Breast epithelium (tissue), 4 donors: Measurements from ENCODE around the gene GTF3A. TPM values are rescaled to one million over a fixed set of nuclear protein-coding genes. Genes with fewer than 3 reads are reported as not detected.

Experiments
- DNase-seq, 2 donors: peaks; one replicate each; pipeline ENCODE4 v3.0.0-alpha.2; 2019; ENCODE audit warnings: low spot score in 2 of 2
- H3K27ac ChIP-seq, 2 donors: fragments of 200-600 bp; sonication (generic) in 1 of 2; one replicate each; pipeline ENCODE4 v1.5.1; 2016 to 2019; ENCODE audit warnings: mild to moderate bottlenecking in 1 of 2
- H3K27me3 ChIP-seq, 2 donors: fragments of 200-600 bp; sonication (generic) in 1 of 2; one replicate each; pipeline versions ENCODE4 v1.5.1 to v1.6.0; 2017 to 2019; ENCODE audit warnings: control low read depth in 1 of 2, mild to moderate bottlenecking in 1 of 2
- H3K36me3 ChIP-seq: fragments of 200-600 bp; one replicate; pipeline ENCODE4 v1.5.1; 2019
- H3K4me1 ChIP-seq, 2 donors: fragments of 200-600 bp; sonication (generic); one replicate each; pipeline ENCODE4 v1.5.1; 2016 to 2019; ENCODE audit warnings: control low read depth in 1 of 2
- H3K4me3 ChIP-seq, 3 donors: fragments of 200-600 bp; sonication (generic); 1 replicate in 2 of 3; 2 replicates in 1 of 3; pipeline ENCODE4 v1.5.1; 2016 to 2019; ENCODE audit warnings: mild to moderate bottlenecking in 3 of 3, moderate library complexity in 2 of 3
- H3K9me3 ChIP-seq, 2 donors: fragments of 200-600 bp; sonication (generic) in 1 of 2; one replicate each; pipeline ENCODE4 v1.5.1; 2016 to 2019; ENCODE audit warnings: control low read depth in 1 of 2
- POLR2A ChIP-seq: fragments of 450-650 bp; IDR thresholded peaks from one replicate; pipeline ENCODE4 v1.6.1; 2016; ENCODE audit warnings: antibody characterized with exemption, mild to moderate bottlenecking, moderate library complexity
- POLR2AphosphoS5 ChIP-seq, 3 donors: sonication (generic); formaldehyde crosslinking; IDR thresholded peaks; one replicate each; pipeline ENCODE4 v1.6.1; 2017; ENCODE audit warnings: antibody characterized with exemption in 3 of 3
- intact Hi-C: fragments of 100-400 bp; cut with DNase I; formaldehyde crosslinking; loops from one replicate; pipeline ENCODE4 v1.15.1; 2023; ENCODE audit warnings: low total_unique reads
- total RNA-seq, 3 donors: library from RNA; depleted of rRNA; stranded (reverse); fragments of >200 nt; gene quantifications; one replicate each; pipeline ENCODE4 v1.1.0, GENCODE V29; 2016
- TF ChIP-seq, protein P1 (sequence below), 3 donors: fragments of 450-650 bp; IDR thresholded peaks; one replicate each; pipeline ENCODE4 v1.5.1; 2016 to 2017; ENCODE audit warnings: antibody characterized with exemption in 3 of 3, mild to moderate bottlenecking in 3 of 3, moderate library complexity in 3 of 3

Gene GTF3A
- 100 to 1,000 TPM; 124 to 186 (median 175) TPM for total RNA-seq

DNA sequence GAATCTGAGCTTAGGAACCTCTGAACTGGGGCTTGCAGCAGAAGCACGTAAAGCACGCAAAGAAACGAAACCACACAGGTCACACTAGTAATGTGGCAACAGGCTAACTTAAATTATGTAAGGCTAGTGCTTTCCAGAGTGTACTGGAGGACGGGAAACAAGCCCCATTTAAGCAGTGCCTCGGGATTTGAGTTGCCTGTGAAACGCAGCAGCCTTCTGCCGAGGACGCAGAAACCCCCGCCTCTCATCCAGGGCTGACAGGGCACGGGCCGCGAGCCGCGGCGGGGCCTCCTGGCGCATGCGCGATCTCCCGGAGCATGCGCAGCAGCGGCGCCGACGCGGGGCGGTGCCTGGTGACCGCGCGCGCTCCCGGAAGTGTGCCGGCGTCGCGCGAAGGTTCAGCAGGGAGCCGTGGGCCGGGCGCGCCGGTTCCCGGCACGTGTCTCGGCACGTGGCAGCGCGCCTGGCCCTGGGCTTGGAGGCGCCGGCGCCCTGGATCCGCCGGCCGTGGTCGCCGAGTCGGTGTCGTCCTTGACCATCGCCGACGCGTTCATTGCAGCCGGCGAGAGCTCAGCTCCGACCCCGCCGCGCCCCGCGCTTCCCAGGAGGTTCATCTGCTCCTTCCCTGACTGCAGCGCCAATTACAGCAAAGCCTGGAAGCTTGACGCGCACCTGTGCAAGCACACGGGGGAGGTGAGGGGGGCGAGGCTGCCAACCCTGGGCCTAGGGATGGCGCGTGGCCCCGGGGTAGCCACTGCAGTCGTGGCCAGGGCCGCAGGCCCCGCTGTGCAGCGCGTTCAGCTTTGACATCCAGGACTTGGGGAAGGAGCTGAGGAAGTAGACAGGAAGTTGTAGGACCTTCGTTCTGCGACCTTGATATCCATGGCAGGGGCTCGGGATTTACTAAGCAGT is at the start of gene GTF3A:
Gene GTF3A (plus strand): TSS at position 374 of the 912 bp plus-strand sequence.
- no peaks in the 10 kb centered on the region for H3K27me3 ChIP-seq
- intact Hi-C loops: no loop called here
- TF ChIP-seq POLR2AphosphoS5 (IDR thresholded peaks at IDR 0.05): peak; percentile 73 to 84 (median 80)
- TF ChIP-seq, protein P1, sequence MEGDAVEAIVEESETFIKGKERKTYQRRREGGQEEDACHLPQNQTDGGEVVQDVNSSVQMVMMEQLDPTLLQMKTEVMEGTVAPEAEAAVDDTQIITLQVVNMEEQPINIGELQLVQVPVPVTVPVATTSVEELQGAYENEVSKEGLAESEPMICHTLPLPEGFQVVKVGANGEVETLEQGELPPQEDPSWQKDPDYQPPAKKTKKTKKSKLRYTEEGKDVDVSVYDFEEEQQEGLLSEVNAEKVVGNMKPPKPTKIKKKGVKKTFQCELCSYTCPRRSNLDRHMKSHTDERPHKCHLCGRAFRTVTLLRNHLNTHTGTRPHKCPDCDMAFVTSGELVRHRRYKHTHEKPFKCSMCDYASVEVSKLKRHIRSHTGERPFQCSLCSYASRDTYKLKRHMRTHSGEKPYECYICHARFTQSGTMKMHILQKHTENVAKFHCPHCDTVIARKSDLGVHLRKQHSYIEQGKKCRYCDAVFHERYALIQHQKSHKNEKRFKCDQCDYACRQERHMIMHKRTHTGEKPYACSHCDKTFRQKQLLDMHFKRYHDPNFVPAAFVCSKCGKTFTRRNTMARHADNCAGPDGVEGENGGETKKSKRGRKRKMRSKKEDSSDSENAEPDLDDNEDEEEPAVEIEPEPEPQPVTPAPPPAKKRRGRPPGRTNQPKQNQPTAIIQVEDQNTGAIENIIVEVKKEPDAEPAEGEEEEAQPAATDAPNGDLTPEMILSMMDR (IDR thresholded peaks at IDR 0.05): no peak
- peaks cover 5 to 10% of the 10 kb centered on the region in 2 donors for H3K4me1 ChIP-seq
- H3K36me3 ChIP-seq: no peaks in the 10 kb centered on the region
- DNase-seq: peak; percentile 69 to 79
- peak within 1 kb of the TSS; percentile 92 for H3K27ac ChIP-seq
- H3K9me3 ChIP-seq: no peaks in the 10 kb centered on the region
- peak within 1 kb of the TSS; percentile 63 to 83 (median 81) for H3K4me3 ChIP-seq

DNA sequence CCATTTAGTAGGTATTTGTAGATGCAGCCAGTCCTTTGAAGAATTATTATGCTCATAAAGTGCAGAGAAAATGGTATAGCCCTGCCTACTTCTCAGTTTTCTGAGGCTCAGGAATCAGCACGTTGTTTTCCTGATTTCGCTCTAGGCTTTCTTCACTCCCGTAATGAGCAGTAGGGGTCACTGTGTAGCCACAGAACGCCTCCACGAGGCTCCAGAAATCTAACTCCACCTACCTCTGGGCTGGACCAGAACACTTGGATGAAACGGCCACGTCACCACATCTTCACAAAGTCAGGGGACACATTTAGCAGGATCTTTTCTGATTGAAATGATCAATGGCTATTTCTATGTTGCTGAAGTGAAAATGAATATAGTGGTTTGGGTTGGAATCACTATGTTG is 49.8 kb upstream of the GTF3A start:
- TF ChIP-seq POLR2AphosphoS5 (IDR thresholded peaks at IDR 0.05): no peak
- TF ChIP-seq, protein P1 (IDR thresholded peaks at IDR 0.05): peak; percentile 5 to 78 (median 70)
- Histone ChIP-seq H3K27me3 (peaks cover 0 to 33% of the 10 kb centered on the region in 2 donors), H3K4me3 (no peak overlapping the region), H3K9me3 (no peaks in the 10 kb centered on the region), H3K36me3 (no peaks in the 10 kb centered on the region), H3K27ac (no peak overlapping the region), H3K4me1 (peaks cover 0 to 4% of the 10 kb centered on the region in 2 donors)
- intact Hi-C loops: no loop called here
- DNase-seq: peak in 1 of 2 donors; percentile 34

DNA sequence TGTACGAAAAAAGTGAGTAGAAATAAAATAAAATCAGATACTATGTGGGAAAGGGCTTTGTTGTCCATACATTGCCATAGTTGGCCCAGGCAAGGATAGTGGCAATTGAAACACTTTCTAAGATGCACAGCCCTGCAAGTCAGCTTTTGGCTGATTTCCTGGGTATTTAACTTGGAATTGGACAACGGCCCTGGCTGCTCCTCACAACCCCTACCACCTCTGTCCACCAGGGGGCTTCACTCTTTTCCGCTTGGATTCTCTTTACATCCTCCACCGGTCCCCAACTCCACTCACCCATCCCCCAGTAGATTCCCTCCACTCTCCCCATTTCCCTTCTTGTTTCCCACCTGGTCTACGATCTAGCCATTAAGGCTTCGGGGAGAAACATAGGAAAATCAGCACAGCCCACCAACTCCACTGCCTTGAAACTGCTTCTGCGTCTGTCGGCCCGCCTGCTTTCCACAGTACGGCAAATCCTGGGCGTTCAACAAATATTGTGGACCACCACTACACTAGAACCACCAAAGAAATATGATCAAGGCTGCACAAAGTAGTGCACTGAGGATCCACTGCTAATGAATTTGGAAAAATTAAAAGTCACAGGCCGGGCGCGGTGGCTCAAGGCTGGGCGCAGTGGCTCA is 48.6 kb upstream of the GTF3A start:
- peaks cover 0 to 4% of the 10 kb centered on the region in 2 donors for H3K4me1 ChIP-seq
- no peak overlapping the region for H3K4me3 ChIP-seq
- H3K36me3 ChIP-seq: no peaks in the 10 kb centered on the region
- H3K27me3 ChIP-seq: peaks cover 0 to 33% of the 10 kb centered on the region in 2 donors
- TF ChIP-seq, protein P1 (IDR thresholded peaks at IDR 0.05): peak; percentile 55 to 66 (median 57)
- no peak for TF ChIP-seq POLR2A
- TF ChIP-seq POLR2AphosphoS5 (IDR thresholded peaks at IDR 0.05): no peak
- no peak for DNase-seq
- intact Hi-C loops: no loop called here
- no peaks in the 10 kb centered on the region for H3K9me3 ChIP-seq
- no peak overlapping the region for H3K27ac ChIP-seq

DNA sequence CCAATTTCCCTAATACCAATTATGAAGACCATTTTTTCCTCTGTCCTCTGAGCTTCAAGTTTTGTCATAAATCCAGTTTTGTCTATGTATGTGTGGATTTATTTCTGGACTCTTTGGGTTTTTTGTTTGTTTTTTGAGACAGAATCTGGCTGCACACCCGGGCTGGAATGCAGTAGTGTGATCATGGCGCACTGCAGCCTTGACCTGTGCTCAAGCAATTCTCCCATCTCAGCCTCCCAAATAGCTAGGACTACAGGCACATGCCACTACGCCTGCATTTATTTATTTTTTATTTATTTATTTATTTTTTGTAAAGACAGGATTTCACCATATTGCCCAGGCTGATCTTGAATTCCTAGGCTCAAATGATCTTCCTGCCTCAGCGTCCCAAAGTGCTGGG is 45.3 kb upstream of the GTF3A start:
- no peak overlapping the region for H3K27ac ChIP-seq
- H3K4me1 ChIP-seq: peaks cover 0 to 4% of the 10 kb centered on the region in 2 donors
- no peaks in the 10 kb centered on the region for H3K36me3 ChIP-seq
- H3K9me3 ChIP-seq: no peaks in the 10 kb centered on the region
- DNase-seq: no peak
- intact Hi-C loops: no loop called here
- peaks cover 0 to 1% of the 10 kb centered on the region in 2 donors for H3K27me3 ChIP-seq
- TF ChIP-seq POLR2A (no peak), POLR2AphosphoS5 (IDR thresholded peaks at IDR 0.05) (no peak)
- TF ChIP-seq, protein P1 (IDR thresholded peaks at IDR 0.05): no peak
- no peak overlapping the region for H3K4me3 ChIP-seq
